Erythroblast (primary cell): Measurements from ENCODE around the gene TSKS.

Source experiments
- GATA1 ChIP-seq: IDR thresholded peaks from 2 replicates; pipeline ENCODE4 v1.6.1; 2011; ENCODE audit warnings: low read depth, mild to moderate bottlenecking, control low read depth, low read length, moderate library complexity
- POLR2A ChIP-seq: IDR thresholded peaks from 2 replicates; pipeline ENCODE4 v1.6.1; 2011; ENCODE audit warnings: mild to moderate bottlenecking, low read length

DNA sequence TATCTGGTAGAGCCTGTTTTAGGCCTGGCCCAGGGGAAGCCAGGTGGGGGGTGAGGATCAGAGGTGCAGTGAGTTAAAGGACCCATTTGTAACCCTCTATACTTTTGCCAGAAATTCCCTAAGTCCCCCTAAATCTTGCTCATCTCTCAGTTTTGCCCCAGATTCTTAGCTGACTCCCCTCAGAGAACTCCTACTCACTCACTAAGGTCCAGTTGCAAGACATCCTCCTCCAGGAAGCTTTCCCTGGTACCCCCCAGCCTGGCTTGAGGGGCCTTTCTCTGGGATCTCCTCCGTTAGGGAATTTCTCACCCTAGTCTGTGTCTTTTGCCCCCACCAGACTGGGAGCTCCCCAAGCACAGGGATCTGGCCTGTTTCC is 1.9 kb downstream of the TSKS start:
- no peak for TF ChIP-seq POLR2A
- no peak for TF ChIP-seq GATA1
